Measurements from ENCODE around the gene SLFNL1.

Gene SLFNL1

DNA sequence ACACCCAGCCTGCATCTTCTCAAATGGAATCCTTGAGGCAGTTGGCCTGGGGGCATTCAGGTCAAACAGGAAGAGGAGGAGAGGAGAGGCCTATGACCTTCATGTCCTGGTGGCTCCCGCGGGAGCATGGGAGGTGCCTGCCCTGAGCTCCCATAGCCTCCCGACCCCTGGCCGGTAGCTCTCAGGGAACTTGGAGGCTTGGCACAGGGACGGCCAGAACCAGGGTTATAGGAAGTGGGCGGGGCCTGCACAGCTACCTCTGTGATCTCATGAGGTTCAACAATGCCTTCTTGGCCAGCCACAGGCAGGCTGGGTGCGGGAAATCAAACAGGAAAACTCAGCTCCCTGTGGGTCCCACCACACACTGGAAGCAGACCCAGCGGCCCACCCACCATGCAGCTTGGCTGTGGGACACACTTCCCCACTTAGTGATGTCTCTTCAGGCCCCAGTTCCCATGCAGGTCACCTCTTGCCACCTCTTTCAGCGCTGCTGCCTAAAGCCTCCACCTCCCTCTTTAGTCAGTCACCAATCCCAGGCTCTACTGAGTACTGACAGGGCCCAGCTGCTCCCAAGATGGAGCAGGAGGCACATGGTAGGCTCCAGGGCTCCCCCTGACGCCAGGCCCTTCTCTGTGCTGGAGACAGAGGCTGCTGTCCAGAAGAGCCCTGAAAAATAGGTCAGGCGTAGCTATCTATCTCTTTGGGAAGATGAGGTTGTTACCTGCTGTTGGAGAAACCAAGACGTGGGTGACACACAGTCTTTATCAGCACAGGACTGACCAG lies at the start of gene SLFNL1:
Gene SLFNL1 (minus strand): TSS at position 200 of the 783 bp plus-strand sequence. CDS start 1,065 bp downstream, outside the sequence.
- no peak for DNase-seq (ENCODE audit: low read depth in 1 of 2, low spot score in 1 of 2)

DNA sequence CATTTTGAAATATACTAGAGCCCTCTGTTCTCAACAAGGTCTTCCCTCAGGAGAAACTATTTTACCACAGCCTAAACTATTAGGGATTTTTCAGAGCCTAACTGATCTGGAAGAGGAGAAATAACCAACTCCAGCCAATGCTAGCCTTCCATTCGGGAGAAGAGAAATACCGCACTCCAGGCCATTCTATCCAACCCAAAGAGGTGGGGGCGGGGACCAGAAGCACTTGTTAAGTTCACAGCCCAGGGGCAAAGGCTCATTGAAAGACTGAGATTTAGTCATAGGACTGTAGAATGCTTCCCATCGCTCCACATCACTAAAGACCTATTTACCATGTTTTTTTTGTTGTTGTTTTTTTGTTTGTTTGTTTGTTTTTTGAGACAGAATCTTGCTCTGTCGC lies 35.4 kb upstream of the SLFNL1 start:
- no peak for DNase-seq (ENCODE audit: low read depth in 1 of 2, low spot score in 1 of 2)

DNA sequence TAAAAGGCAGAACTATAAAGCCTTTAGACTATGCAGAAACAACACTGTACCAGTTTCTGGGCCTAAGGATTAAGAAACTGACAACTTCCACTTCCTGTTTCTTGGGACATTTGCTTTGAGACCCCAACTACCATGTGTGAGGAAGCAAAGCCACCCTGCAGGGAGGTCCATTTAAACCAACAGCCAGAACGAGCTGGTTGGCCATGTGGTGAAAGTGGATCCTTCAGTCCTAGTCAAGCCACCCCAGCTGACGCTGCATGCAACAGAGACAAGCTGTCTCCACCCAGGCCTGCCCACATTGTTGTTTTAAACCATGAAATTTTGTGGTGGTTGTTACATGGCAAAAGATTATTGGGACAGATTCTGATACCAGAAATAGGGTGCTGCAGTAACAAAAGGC lies 31.8 kb upstream of the SLFNL1 start:
- no peak for DNase-seq (ENCODE audit: low read depth in 1 of 2, low spot score in 1 of 2)

DNA sequence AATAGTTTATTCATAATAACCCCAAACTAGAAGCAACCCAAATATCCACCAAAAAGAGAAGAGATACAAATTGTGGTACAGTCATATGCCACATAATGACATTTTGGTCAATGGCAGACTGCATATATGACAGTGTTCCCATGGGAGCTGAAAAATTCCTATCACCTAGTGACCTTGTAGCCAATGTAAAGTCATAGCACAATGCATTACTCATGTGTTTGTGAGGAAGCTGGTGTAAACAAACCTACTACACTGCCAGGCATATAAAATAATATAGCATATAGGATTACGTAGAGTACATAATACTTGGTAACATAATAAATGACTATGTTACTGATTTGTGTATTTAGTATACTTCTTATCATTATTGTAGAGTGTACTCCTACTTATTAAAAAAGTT lies 29.5 kb upstream of the SLFNL1 start:
- no peak for DNase-seq (ENCODE audit: low read depth in 1 of 2, low spot score in 1 of 2)

DNA sequence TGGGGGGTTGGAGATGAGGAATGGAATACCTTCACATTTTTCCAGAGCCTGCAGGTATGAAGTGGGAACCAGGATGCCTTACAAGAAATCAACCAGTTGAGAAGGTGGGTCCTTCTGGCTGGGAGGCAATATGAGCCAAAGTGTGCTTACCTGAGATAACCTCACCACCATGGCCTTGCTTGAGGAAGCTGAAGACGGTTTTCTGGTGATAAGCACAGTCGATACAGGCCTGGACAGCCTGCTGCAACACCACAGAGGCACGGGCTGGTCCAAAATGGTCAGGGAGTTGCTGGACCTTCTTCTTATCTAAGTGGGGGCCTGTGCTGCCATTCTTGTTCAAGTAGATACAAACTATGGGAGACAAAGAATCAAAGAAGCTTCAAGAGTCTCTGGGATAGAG lies 27.0 kb upstream of the SLFNL1 start:
- no peak for DNase-seq (ENCODE audit: low read depth in 1 of 2, low spot score in 1 of 2)

DNA sequence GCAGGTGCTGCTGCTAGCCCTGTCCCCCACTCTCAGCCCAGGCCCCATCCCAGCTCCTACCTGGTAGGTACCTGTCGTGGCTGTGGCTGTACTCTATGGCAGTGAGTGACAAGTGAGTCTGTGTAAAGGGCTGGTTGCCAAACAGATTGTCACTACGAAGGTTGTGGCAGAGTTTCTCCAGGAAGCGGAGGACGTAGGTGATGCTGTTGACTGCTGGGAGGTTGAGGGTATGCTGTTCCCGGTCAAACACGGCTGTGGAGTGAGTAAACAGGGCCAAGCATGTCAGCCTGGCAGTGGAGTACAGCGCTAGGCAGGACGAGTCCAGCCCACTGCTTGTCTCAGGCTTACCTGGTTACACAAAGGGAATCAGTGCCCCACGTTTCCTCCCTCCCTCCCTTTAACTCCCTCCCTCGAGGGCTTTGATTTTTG lies 24.8 kb upstream of the SLFNL1 start:
- DNase-seq (ENCODE audit: low read depth in 1 of 2, low spot score in 1 of 2) = no peak

DNA sequence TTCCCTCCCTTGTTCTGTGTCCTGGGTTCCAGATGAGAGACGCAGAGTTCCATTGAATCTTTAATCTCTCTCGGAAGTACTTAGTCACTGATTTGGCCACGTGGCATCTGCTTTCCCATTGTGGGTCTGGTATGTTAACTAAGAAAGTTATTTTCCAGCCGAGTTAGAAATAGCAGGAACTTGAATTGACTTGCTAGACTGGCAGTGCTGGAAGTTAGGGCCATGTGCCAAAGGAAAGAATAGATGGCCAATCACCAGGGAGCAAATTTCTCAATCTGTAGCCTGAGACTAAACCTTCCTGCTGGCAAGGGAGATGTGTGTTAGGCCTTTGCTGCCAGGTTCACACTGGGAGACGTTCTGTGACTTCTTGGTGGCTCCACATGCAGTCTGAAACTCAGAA lies 24.2 kb upstream of the SLFNL1 start:
- no peak for DNase-seq (ENCODE audit: low read depth in 1 of 2, low spot score in 1 of 2)

DNA sequence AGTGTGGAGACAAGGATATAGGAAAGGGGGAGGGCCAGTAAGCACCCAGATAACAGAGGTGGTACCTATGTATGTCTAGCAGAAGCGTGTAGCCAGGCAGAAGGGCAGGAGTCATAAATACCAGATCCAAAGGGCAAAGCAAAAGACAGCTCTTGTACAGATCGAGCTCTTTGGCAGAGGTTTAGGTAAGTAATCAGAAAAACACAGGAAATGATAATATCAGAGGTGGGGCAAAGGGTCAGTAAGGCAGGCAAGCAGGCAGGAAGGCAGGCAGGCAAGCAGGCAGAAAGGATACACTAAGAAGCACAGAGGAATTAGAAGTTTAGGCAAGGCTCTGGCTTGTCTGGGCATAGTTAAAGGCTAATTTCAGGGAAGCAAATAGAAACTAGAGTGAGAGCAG lies 22.7 kb upstream of the SLFNL1 start:
- no peak for DNase-seq (ENCODE audit: low read depth in 1 of 2, low spot score in 1 of 2)

DNA sequence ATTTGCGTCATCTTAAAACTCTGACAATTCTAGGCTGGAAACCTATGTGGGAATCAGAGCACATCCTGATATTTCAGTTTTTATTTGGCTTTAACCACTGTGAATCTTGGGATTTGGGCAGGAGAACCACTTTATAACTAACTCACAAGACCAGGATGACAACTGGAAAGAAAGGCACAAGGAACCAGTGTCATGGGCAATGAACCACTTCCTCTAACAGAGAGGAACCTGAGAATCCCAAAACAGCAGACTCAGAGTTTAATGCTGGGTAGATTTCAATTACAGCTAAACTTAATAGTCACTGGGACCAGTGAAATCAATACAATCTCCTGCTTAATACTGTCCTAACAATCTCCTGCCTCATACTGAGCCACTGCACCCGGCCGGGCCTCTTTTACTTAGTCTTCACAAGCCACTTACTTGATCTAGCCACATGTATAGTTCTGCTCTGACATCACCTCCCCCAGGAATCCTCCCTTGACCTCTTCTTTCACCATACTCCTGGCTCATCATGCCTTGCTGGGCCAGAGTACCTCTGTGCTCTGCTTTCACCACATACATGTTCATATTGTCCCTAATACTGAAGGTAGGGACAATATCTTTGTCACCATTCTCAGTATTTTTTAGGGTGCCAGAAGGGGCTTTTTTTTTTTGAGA lies 20.2 kb upstream of the SLFNL1 start:
- DNase-seq (ENCODE audit: low read depth in 1 of 2, low spot score in 1 of 2) = no peak

DNA sequence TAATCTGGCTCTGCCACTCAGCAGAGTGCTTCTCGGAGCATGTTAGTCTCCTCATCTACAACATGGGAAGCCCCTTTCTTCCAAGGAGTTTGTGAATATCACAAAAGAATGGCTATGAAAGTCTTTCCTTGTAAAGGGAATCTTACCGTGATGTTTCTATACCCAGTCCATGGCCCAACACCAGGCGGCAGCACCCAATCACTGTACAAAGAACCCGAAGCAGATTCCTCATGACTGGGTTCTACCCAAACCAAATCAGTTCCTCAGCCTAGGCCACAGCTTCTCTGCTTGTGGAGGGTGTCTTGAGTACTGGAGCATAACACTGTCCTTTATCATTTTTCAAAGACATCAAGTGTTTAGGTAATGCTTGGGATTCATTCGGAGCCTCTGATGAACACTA lies 16.6 kb upstream of the SLFNL1 start:
- DNase-seq (ENCODE audit: low read depth in 1 of 2, low spot score in 1 of 2) = no peak

DNA sequence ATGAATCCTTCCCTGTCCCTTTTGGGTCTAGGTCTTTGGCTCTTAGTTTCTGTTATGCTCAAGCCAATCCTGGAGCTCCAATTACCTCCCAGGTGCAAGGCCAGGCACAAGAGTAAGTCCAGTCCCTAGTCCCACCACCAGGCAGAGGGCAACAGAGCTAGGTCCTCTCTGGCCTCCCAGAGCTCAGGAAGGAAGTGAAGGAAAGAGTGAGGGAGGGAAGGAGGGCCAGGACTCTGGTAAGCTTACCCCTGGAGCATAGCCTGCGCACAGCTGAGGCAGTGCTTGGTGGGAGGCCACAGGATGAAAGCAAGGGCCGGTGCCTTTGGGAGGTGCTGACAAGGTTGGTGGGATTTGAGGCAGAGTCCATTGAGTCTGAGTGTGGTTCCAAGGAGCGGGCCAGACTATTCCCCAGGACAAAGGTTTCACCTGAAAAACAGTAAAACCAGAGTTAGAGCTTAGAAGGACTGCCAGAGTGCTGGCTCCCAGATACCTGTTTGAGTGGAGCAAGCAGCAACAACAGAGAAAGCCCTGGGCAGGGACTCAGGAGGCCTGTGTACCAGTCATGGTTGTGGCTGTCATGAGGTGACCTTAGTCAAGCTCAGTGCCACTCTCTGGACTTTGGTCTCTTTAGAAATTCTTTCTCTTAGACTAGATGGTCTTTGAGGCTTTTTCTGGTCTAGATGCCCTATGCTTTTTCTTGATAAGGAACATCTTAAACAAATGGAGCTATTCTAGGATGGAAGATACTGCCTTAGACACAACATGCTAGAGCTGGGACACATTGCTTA lies 15.8 kb upstream of the SLFNL1 start:
- DNase-seq (ENCODE audit: low read depth in 1 of 2, low spot score in 1 of 2) = no peak

DNA sequence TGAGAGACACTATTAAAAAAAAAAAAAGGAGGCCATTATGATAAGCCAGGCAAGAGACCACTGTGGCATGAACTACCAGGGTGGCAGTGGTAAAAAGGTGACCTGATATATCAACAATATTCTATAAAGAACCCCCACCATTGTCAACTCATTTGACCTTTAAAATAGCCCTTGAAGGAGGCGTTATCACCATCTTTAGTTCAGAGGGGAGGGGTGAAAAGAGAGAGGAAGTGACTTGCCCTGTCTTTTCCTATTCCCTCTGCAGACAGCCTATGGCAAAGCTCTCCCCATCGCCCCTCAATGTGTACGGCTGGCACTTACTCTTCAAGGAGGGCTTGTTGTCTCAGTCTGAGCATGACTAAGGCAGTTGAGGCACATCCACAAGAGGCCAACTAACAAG lies 11.7 kb upstream of the SLFNL1 start:
- no peak for DNase-seq (ENCODE audit: low read depth in 1 of 2, low spot score in 1 of 2)

DNA sequence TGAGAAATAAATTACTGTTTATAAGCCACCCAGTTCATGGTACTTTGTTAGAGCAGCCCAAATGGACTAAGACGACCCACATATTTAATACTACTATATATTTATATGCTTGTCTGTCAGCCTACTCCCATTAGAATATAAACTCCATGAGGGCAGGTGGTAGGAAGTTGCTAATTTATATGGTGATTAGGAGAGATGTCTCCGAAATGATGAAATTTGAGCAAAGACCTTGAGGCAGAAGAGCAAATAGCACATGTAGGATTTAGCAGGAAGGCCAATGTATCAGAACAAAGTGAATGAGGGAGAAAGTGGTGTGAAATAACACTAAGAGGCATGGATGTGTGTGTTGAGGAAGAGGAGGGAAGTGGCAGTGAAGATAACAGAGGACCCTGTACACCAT lies 10.6 kb upstream of the SLFNL1 start:
- DNase-seq (ENCODE audit: low read depth in 1 of 2, low spot score in 1 of 2) = no peak

DNA sequence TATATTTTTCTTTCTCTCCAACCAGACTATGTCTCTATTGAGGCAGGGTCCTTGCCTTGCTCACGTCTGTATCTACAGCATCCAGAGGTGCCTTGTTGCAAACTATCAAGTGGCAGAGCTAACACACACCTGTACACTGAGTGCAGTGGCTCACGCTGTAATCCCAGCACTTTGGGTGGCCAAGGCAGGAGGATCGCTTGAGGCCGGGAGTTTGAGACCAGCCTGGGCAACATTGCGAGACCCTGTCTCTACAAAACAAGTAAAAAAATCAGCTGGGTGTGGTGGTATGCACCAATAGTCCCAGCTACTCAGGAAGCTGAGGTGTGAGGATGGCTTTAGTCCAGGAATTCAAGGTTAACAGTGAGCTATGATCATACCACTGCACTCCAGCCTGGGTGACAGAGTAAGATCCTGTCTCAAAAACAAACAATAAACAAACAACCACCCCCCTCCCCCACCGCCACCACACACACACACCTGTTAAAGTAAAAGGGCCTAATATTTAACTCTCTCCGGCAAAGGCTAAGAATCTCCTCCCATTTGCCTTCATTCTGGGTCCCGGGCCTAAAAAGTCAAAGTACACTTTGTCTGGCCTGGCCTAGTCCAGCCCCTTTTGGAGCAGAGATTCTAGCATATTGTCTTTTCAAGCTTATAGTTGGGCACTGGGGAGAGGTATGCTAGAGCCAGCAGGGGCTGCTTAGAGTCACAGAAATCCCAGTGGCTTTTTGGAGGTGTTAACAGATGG lies 9.5 kb upstream of the SLFNL1 start:
- no peak for DNase-seq (ENCODE audit: low read depth in 1 of 2, low spot score in 1 of 2)

DNA sequence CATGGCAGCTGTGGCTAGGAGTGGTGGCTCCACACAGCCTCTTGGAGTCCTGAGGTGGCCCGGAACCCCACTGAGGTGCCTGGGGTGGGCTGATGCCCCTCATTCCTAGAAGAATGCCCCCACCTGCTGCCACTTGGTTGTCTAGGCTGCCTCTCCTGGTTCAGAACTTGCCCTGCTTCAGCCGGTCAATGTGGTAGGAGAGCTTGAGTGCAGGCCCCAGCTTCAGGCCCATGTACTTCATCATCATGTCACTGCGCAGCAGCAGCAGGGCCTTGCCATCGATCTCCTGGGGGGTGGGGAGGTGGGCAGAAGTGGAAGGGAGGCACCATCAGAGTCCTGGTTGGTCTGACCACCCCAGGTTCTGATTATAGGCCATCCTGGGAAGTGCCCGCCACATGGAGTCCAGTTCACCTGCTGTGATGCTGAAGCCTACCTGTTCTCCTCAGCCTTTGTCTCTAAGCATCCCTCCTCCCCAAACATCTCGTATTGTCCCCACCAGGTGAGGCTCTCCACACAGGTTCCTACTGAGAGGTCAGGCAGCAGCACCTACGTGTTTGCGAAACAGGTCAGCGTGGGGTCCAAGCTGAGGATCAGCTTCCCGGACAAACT lies 6.6 kb upstream of the SLFNL1 start:
- DNase-seq (ENCODE audit: low read depth in 1 of 2, low spot score in 1 of 2) = no peak

DNA sequence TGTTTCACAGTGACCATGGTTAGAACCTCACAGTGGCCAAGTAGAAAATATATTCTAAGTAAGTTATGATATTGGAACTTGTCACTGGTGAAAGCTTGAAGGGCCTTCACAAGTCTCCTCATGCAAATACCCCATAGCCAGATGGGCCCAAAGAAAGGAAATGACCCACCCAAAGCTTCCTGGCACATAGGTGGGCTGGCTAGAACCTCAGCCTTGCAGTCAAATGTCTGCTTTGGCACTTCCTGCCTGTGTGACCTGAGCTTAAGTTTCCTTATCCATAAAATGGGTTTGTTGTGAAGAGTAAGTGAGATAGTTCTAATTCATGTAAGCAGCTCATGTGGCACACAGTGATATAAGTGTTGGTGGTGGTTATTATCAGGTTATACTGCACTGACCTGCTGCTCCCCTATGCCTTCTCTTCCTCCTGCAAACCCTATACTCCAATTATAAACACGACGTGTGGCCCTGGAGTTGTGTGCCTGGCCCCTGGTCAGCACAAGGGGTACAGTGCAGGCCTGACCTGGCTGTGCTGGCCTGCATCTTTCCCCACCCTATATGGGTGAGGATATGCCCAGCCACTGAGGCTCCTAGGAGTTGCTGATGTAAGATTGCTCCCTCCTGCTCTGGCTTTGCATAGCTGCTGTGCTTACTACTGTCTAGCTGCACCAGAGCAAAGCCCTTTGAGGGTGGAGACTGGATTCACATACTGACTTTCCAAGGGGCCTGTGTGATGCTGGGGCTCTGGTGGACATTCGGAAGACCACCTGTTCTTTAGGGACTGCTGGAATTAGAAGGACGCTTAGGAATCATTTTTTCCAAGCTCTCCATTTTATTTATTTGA lies 4.7 kb upstream of the SLFNL1 start:
- no peak for DNase-seq (ENCODE audit: low read depth in 1 of 2, low spot score in 1 of 2)

DNA sequence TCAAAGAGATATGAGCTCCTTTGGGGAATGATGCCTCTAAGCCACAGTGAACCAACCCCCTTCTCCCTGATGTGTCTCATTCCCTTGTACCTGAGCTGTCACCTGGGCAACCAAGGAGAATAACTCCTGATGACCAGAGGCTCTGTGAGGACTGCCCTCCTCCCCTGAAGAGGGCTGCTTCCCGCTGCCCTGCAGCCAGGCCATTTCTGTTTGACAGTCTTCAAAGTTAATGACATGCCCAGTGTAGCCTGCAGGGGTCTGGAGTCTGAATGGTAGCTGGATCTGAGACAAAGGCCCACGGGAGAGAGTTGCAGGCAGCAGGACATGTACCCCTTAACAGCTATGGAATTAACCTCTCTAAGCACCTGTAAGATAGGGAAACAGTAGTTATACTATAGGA lies 3.4 kb upstream of the SLFNL1 start:
- no peak for DNase-seq (ENCODE audit: low read depth in 1 of 2, low spot score in 1 of 2)

DNA sequence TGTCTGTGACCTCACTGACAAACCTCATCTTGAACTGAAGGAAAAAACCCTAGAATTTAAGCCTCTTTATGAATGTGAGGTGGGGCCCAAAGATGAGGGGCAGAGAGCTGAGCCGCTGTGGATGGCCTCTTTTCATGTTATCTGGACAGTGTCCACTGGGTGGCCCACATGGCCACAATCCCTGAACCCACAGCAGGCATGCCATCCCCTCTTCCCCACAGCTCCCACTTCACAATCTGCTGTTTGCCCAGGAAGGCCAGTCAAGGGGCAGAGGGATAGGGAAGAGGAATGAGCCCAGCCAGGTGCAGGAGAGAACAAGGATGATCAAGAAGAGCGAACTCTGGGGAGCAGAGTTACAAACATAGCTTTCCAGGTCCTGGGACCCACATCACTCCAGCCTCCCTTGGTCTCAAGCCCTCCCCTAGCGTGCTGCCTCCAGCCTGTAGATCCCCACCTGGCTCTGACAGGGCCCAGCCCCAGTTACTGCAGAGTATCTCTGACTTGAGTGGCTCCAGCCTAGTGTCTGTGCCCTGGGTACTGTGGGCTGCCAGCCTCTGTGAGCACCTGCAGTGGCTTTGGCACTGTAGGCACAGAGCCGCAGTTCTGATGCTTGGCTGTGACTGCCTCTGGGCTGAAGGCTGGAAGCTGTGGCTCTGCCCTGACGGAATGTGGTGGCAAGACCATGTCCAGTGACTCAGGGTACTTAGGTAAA lies 1.9 kb upstream of the SLFNL1 start:
- DNase-seq (ENCODE audit: low read depth in 1 of 2, low spot score in 1 of 2) = no peak

DNA sequence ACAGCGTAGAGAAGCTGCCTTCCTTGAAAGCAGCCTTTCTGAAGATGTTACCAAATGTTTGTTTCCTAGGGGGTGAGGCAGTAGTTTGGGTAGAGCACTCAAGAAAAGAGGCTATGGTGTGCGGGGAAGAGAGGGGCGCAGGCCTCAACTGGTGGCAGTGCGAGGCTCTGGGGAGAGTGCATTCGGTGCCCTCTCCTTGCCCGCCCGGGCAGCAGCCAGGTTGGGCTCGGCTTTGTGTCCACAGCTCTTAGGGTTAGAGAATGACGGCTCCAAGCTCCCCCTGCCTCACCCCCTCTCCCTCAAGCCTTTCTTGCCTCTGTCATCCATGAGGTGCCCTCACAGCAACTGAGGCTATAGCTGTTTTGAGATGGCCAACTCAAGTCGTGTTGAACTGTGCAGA lies 899 bp upstream of the SLFNL1 start:
- DNase-seq (ENCODE audit: low read depth in 1 of 2, low spot score in 1 of 2) = no peak

Data from activated T-helper 1 cell treated with anti-CD3 and anti-CD28 coated beads, Interleukin-2, amount 50 U/mL, for 16 hours (primary cell).